GM12878 (cell line): ENCODE measurements around the gene CIAO1. TPM values are rescaled to one million over a fixed set of nuclear protein-coding genes. Genes with fewer than 3 reads are reported as not detected.

Experiments
- ATAC-seq: fragments of 200-7000 bp; cut with Tn5 transposase; 3 replicates; pipeline ENCODE4 v1.9.1; 2020; ENCODE audit warnings: mild to moderate bottlenecking, moderate library complexity
- BruUV-seq: library from RNA; stranded (reverse); fragments of 400-500 nt; replicated peaks from 2 replicates; lab custom pipeline; 2021; lab: Mats Ljungman, UMichigan
- CTCF ChIA-PET: fragments of 300-600 bp; sonication (Branson Sonifier 250); formaldehyde crosslinking; extraction: SDS; loops from one replicate; lab custom pipeline; 2021; ENCODE audit warnings: inconsistent platforms; lab: Yijun Ruan, JAX
- POLR2A ChIA-PET: fragments of 350-600 bp; formaldehyde crosslinking; extraction: SDS; loops from one replicate; lab custom pipeline; 2021; ENCODE audit warnings: inconsistent platforms; lab: Charles Lee
- RAD21 ChIA-PET: fragments of 300-600 bp; sonication (Branson Sonifier 250); formaldehyde crosslinking; loops from one replicate; lab custom pipeline; 2023; ENCODE audit warnings: antibody characterized with exemption; ENCODE audit not compliant: unreplicated experiment; lab: Charles Lee
- SMC1A ChIA-PET: fragments of 300-600 bp; sonication (Branson Sonifier 250); formaldehyde crosslinking; loops from one replicate; lab custom pipeline; 2023; ENCODE audit not compliant: unreplicated experiment, uncharacterized antibody; lab: Charles Lee
- DNase-seq: peaks from one replicate; pipeline ENCODE4 v3.0.0-alpha.2; 2011; ENCODE audit warnings: low read depth, low spot score
- FAIRE-seq: peaks from 3 replicates; lab custom pipeline; 2011; peaks lifted over from hg19 to GRCh38; lab: Jason Lieb, UNC
- H2AFZ ChIP-seq: 2 replicates; pipeline ENCODE4 v1.6.0; 2011; ENCODE audit warnings: low read depth, low read length, control low read depth; ENCODE audit not compliant: control insufficient read depth
- H3K27ac ChIP-seq: 2 replicates; pipeline ENCODE4 v1.5.1; 2011; ENCODE audit warnings: control low read depth; ENCODE audit not compliant: control insufficient read depth, insufficient read depth
- H3K27me3 ChIP-seq, 2 experiments: replicated peaks in 1 of 2; 2 replicates each; pipeline versions ENCODE4 v1.6.0 to v1.6.1; 2011; ENCODE audit warnings: low read length in 1 of 2; ENCODE audit not compliant: control insufficient read depth in 2 of 2, insufficient read depth in 2 of 2
- H3K36me3 ChIP-seq, 2 experiments: 2 replicates each; pipeline ENCODE4 v1.5.1; 2011; ENCODE audit warnings: low read length in 1 of 2; ENCODE audit not compliant: control insufficient read depth in 2 of 2, insufficient read depth in 2 of 2
- H3K4me1 ChIP-seq: 2 replicates; pipeline ENCODE4 v1.6.1; 2011; ENCODE audit warnings: mild to moderate bottlenecking, low read length, moderate library complexity, mixed read lengths; ENCODE audit not compliant: control insufficient read depth, insufficient read depth
- H3K4me2 ChIP-seq: 2 replicates; pipeline ENCODE4 v1.6.0; 2011; ENCODE audit warnings: control low read depth; ENCODE audit not compliant: control insufficient read depth, insufficient read depth
- H3K4me3 ChIP-seq: fragments of 200-600 bp; sonication (generic); 2 replicates; pipeline ENCODE4 v1.5.1; 2016
- H3K79me2 ChIP-seq: 2 replicates; pipeline ENCODE4 v1.6.0; 2011; ENCODE audit warnings: low read length; ENCODE audit not compliant: control insufficient read depth, insufficient read depth
- H3K9ac ChIP-seq: 2 replicates; pipeline ENCODE4 v1.8.0; 2011; ENCODE audit warnings: low read length, control low read depth, mixed read lengths; ENCODE audit not compliant: control insufficient read depth, insufficient read depth
- H3K9me3 ChIP-seq: replicated peaks from 3 replicates; pipeline ENCODE4 v1.5.1; 2011; ENCODE audit warnings: mild to moderate bottlenecking, low read length; ENCODE audit not compliant: control insufficient read depth, insufficient read depth
- H4K20me1 ChIP-seq: 2 replicates; pipeline ENCODE4 v1.6.0; 2011; ENCODE audit not compliant: control insufficient read depth, insufficient read depth
- FOS ChIP-seq: IDR thresholded peaks from 3 replicates; pipeline ENCODE4 v1.6.1; 2011; ENCODE audit warnings: borderline replicate concordance; ENCODE audit not compliant: insufficient read length; ENCODE audit errors: extremely low read depth
- IKZF2 ChIP-seq, 2 experiments: fragments of 450-650 bp; IDR thresholded peaks; 2 replicates each; pipeline ENCODE4 v1.6.1; 2017; ENCODE audit warnings: mild to moderate bottlenecking in 2 of 2, moderate library complexity in 2 of 2
- NFIC ChIP-seq: IDR thresholded peaks from 2 replicates; pipeline ENCODE4 v1.6.1; 2012; ENCODE audit warnings: low read depth, mild to moderate bottlenecking, inconsistent platforms, low read length, moderate library complexity
- PML ChIP-seq: IDR thresholded peaks from 2 replicates; pipeline ENCODE4 v1.6.1; 2012; ENCODE audit warnings: low read length, inconsistent platforms
- SIN3A ChIP-seq: IDR thresholded peaks from 2 replicates; pipeline ENCODE4 v1.6.1; 2012; ENCODE audit warnings: low read depth, low read length, improper control_type of control experiment
- SPI1 ChIP-seq: IDR thresholded peaks from 2 replicates; pipeline ENCODE4 v1.6.1; 2011; ENCODE audit warnings: low read depth, mild to moderate bottlenecking, low read length, moderate library complexity, borderline replicate concordance; ENCODE audit not compliant: insufficient read depth
- STAT3 ChIP-seq: IDR thresholded peaks from 2 replicates; pipeline ENCODE4 v1.6.1; 2011; ENCODE audit warnings: low read depth, low read length, improper control_type of control experiment
- WGBS: methylation state at CpG from one replicate; pipeline ENCODE4 v1.1.6; 2016; ENCODE audit warnings: low lambda C conversion rate; ENCODE audit not compliant: insufficient replicate concordance, insufficient coverage; ENCODE audit errors: missing lambda C conversion rate; 5-methylcytosine and 5-hydroxymethylcytosine counted together
- in situ Hi-C: fragments of 300-500 bp; cut with MboI; formaldehyde crosslinking; loops from 9 replicates; pipeline ENCODE4 v1.14.3; 2018; ENCODE audit warnings: mixed read lengths
- intact Hi-C: fragments of 100-400 bp; cut with micrococcal nuclease; formaldehyde crosslinking; loops from one replicate; pipeline ENCODE4 v1.14.2; 2022; ENCODE audit not compliant: unreplicated experiment
- polyA plus RNA-seq, 11 experiments: library from polyadenylated mRNA; depleted of rRNA in 4 of 11; unstranded in 6 of 11; stranded (reverse) in 5 of 11; fragments of >200 nt; fragmentation: Nextera tagmentation in 4 of 11; fragmentation: Illumina TruSeq in 1 of 11; extraction: Ambion mirVana in 4 of 11; extraction: Trizol in 1 of 11; gene quantifications; 1 replicate in 1 of 11; 2 replicates in 10 of 11; pipeline versions ENCODE4 v1.2.1 to v1.2.3, GENCODE V29; 2011 to 2016; ENCODE audit warnings: inconsistent platforms in 2 of 11, missing spikeins in 2 of 11, low read depth in 1 of 11
- total RNA-seq, 4 experiments: library from RNA; depleted of rRNA in 3 of 4; stranded (reverse); fragments of >200 nt in 3 of 4; fragmentation: Illumina TruSeq in 1 of 4; extraction: Trizol in 1 of 4; gene quantifications; 2 replicates each; pipeline versions ENCODE4 v1.2.1 to v1.2.3, GENCODE V29; 2013 to 2021
- TF ChIP-seq, protein P1 (sequence below): fragments of 150-350 bp; IDR thresholded peaks from 2 replicates; pipeline ENCODE4 v1.6.1; 2014; ENCODE audit warnings: mild to moderate bottlenecking, low read depth, low read length
- TF ChIP-seq, protein P2 (sequence below): fragments of 450-650 bp; IDR thresholded peaks from 2 replicates; pipeline ENCODE4 v1.6.1; 2018; ENCODE audit warnings: mild to moderate bottlenecking, low read depth, moderate library complexity; ENCODE audit not compliant: partially characterized antibody
- TF ChIP-seq, protein P3 (sequence below), 3 experiments: IDR thresholded peaks in 2 of 3; conservative IDR thresholded peaks in 1 of 3; 2 replicates each; pipeline ENCODE4 v1.5.1; 2011; ENCODE audit warnings: low read depth in 3 of 3, low read length in 3 of 3, mild to moderate bottlenecking in 3 of 3, control low read depth in 2 of 3, moderate library complexity in 2 of 3, inconsistent platforms in 1 of 3, mixed read lengths in 1 of 3; ENCODE audit not compliant: control insufficient read depth in 2 of 3, insufficient read depth in 1 of 3; ENCODE audit errors: extremely low read depth in 1 of 3
- TF ChIP-seq, protein P4 (sequence below): fragments of 450-650 bp; IDR thresholded peaks from 2 replicates; pipeline ENCODE4 v1.6.1; 2017; ENCODE audit warnings: antibody characterized with exemption, mild to moderate bottlenecking, moderate library complexity

CIAO1 gene
- total and polyA plus RNA-seq, 10 of the 15 experiments (the other 5 are each of a cell fraction or from before 2014, with no cell fraction given), result 8.3 to 89.4 (median 63.4) TPM

DNA sequence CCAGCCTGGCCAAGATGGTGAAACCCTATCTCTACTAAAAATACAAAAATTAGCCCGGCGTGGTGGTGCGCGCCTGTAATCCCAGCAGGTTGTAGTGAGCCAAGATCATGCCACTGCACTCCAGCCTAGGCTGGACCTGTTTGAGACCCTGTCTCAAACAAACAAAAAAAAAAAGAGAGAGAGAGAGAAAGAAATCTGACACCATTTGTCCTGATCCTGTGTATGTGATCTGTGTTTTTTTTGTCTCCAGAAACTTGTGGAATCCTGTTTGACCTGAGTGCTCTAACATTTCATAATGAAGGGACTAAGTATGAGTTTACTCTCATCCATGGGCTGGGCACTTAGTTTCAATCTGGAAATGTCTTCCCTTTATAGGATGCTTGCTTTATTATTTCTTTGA, 52.7 kb downstream of the CIAO1 start:
- peak overlapping the region; percentile 7; the same call in 1 of the 2 replicates for H3K4me3 ChIP-seq
- in situ Hi-C loops, result no loop called here
- intact Hi-C loops, result no loop called here
- FAIRE-seq, result no peak
- no TSS peak for BruUV-seq
- DNase-seq, result no peak
- ChIA-PET CTCF (interaction anchor here (1.3 to 2.6 kb wide), 2 partner anchors 17 to 23 kb away, joined by 3 to 7 read pairs; no protein-coding TSS in a partner anchor), POLR2A (interaction anchor here (1.8 to 4.0 kb wide), 3 partner anchors 13 to 111 kb away, joined by 4 to 24 read pairs (median 15); partner anchors contain the start of genes NCAPH, SNRNP200 and STARD7), SMC1A (interaction anchor here (1.6 to 13.4 kb wide), 2 partner anchors 10 to 19 kb away, joined by 5 to 231 read pairs; partner anchors contain the start of gene NCAPH), RAD21 (interaction anchor here (1.4 to 4.7 kb wide), 2 partner anchors 13 to 45 kb away, joined by 3 to 30 read pairs; partner anchors contain the start of gene SNRNP200)
- H3K27me3 ChIP-seq, result no peaks in the 10 kb centered on the region
- no peaks in the 10 kb centered on the region for H3K9me3 ChIP-seq
- H2AFZ ChIP-seq, result no peak overlapping the region
- ATAC-seq, result no peak
- H3K9ac ChIP-seq, result no peak overlapping the region
- H3K36me3 ChIP-seq, result no peaks in the 10 kb centered on the region
- TF ChIP-seq PML (no peak), SPI1 (no peak), STAT3 (no peak), FOS (no peak), IKZF2 (IDR thresholded peaks at IDR 0.05) (no peak), NFIC (no peak), SIN3A (no peak)
- TF ChIP-seq, protein P1, sequence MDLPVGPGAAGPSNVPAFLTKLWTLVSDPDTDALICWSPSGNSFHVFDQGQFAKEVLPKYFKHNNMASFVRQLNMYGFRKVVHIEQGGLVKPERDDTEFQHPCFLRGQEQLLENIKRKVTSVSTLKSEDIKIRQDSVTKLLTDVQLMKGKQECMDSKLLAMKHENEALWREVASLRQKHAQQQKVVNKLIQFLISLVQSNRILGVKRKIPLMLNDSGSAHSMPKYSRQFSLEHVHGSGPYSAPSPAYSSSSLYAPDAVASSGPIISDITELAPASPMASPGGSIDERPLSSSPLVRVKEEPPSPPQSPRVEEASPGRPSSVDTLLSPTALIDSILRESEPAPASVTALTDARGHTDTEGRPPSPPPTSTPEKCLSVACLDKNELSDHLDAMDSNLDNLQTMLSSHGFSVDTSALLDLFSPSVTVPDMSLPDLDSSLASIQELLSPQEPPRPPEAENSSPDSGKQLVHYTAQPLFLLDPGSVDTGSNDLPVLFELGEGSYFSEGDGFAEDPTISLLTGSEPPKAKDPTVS, result no peak
- TF ChIP-seq, protein P2, sequence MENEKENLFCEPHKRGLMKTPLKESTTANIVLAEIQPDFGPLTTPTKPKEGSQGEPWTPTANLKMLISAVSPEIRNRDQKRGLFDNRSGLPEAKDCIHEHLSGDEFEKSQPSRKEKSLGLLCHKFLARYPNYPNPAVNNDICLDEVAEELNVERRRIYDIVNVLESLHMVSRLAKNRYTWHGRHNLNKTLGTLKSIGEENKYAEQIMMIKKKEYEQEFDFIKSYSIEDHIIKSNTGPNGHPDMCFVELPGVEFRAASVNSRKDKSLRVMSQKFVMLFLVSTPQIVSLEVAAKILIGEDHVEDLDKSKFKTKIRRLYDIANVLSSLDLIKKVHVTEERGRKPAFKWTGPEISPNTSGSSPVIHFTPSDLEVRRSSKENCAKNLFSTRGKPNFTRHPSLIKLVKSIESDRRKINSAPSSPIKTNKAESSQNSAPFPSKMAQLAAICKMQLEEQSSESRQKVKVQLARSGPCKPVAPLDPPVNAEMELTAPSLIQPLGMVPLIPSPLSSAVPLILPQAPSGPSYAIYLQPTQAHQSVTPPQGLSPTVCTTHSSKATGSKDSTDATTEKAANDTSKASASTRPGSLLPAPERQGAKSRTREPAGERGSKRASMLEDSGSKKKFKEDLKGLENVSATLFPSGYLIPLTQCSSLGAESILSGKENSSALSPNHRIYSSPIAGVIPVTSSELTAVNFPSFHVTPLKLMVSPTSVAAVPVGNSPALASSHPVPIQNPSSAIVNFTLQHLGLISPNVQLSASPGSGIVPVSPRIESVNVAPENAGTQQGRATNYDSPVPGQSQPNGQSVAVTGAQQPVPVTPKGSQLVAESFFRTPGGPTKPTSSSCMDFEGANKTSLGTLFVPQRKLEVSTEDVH, result no peak
- TF ChIP-seq, protein P3, sequence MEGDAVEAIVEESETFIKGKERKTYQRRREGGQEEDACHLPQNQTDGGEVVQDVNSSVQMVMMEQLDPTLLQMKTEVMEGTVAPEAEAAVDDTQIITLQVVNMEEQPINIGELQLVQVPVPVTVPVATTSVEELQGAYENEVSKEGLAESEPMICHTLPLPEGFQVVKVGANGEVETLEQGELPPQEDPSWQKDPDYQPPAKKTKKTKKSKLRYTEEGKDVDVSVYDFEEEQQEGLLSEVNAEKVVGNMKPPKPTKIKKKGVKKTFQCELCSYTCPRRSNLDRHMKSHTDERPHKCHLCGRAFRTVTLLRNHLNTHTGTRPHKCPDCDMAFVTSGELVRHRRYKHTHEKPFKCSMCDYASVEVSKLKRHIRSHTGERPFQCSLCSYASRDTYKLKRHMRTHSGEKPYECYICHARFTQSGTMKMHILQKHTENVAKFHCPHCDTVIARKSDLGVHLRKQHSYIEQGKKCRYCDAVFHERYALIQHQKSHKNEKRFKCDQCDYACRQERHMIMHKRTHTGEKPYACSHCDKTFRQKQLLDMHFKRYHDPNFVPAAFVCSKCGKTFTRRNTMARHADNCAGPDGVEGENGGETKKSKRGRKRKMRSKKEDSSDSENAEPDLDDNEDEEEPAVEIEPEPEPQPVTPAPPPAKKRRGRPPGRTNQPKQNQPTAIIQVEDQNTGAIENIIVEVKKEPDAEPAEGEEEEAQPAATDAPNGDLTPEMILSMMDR (IDR thresholded peaks at IDR 0.05 in 2 of 3, conservative IDR thresholded peaks at IDR 0.05 in 1 of 3; ENCODE audit: control insufficient read depth in 2 of 3, extremely low read depth in 1 of 3, insufficient read depth in 1 of 3, low read depth in 3 of 3, low read length in 3 of 3), result no peak
- TF ChIP-seq, protein P4, sequence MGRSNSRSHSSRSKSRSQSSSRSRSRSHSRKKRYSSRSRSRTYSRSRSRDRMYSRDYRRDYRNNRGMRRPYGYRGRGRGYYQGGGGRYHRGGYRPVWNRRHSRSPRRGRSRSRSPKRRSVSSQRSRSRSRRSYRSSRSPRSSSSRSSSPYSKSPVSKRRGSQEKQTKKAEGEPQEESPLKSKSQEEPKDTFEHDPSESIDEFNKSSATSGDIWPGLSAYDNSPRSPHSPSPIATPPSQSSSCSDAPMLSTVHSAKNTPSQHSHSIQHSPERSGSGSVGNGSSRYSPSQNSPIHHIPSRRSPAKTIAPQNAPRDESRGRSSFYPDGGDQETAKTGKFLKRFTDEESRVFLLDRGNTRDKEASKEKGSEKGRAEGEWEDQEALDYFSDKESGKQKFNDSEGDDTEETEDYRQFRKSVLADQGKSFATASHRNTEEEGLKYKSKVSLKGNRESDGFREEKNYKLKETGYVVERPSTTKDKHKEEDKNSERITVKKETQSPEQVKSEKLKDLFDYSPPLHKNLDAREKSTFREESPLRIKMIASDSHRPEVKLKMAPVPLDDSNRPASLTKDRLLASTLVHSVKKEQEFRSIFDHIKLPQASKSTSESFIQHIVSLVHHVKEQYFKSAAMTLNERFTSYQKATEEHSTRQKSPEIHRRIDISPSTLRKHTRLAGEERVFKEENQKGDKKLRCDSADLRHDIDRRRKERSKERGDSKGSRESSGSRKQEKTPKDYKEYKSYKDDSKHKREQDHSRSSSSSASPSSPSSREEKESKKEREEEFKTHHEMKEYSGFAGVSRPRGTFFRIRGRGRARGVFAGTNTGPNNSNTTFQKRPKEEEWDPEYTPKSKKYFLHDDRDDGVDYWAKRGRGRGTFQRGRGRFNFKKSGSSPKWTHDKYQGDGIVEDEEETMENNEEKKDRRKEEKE, result no peak
- 97% methylated on average over 4 of the region's 4 CpGs for WGBS
- H3K4me1 ChIP-seq, result peaks cover 25% of the 10 kb centered on the region
- no peak overlapping the region; the same call in 1 of the 2 replicates for H3K27ac ChIP-seq
- H4K20me1 ChIP-seq, result no peaks in the 10 kb centered on the region
- H3K4me2 ChIP-seq, result peak overlapping the region; percentile 95; the same call in 1 of the 2 replicates
- peaks cover 22% of the 10 kb centered on the region for H3K79me2 ChIP-seq
